Suprapubic skin (tissue), 4 donors: ENCODE measurements around the gene RARB. TPM values are rescaled to one million over a fixed set of nuclear protein-coding genes. Genes with fewer than 3 reads are reported as not detected.

Experiments
- DNase-seq, 2 donors: peaks; one replicate each; pipeline ENCODE4 v3.0.0-alpha.2; 2019; ENCODE audit warnings: low spot score in 2 of 2
- H3K27ac ChIP-seq: fragments of 200-600 bp; sonication (generic); one replicate; pipeline ENCODE4 v1.5.1; 2019
- H3K27me3 ChIP-seq: fragments of 200-600 bp; sonication (generic); one replicate; pipeline ENCODE4 v1.5.1; 2019
- H3K36me3 ChIP-seq: fragments of 200-600 bp; sonication (generic); one replicate; pipeline ENCODE4 v1.5.1; 2019
- H3K4me1 ChIP-seq: fragments of 200-600 bp; sonication (generic); one replicate; pipeline ENCODE4 v1.5.1; 2019
- H3K4me3 ChIP-seq: fragments of 200-600 bp; sonication (generic); one replicate; pipeline ENCODE4 v1.5.1; 2019; ENCODE audit warnings: mild to moderate bottlenecking
- H3K9me3 ChIP-seq: fragments of 200-600 bp; sonication (generic); one replicate; pipeline ENCODE4 v1.5.1; 2019
- CTCF ChIP-seq, 2 donors: fragments of 200-600 bp in 1 of 2; fragments of 450-650 bp in 1 of 2; sonication (generic) in 1 of 2; IDR thresholded peaks; one replicate each; pipeline ENCODE4 v1.5.1; 2016 to 2019; ENCODE audit warnings: antibody characterized with exemption in 2 of 2, mild to moderate bottlenecking in 1 of 2, moderate library complexity in 1 of 2
- EP300 ChIP-seq: sonication (generic); formaldehyde crosslinking; IDR thresholded peaks from one replicate; pipeline ENCODE4 v1.6.1; 2017; ENCODE audit warnings: antibody characterized with exemption
- POLR2A ChIP-seq, 2 donors: fragments of 450-650 bp; IDR thresholded peaks; one replicate each; pipeline ENCODE4 v1.6.1; 2017; ENCODE audit warnings: antibody characterized with exemption in 2 of 2, mild to moderate bottlenecking in 2 of 2, moderate library complexity in 2 of 2
- POLR2AphosphoS5 ChIP-seq, 3 donors: sonication (generic); formaldehyde crosslinking; IDR thresholded peaks; one replicate each; pipeline ENCODE4 v1.6.1; 2017; ENCODE audit warnings: antibody characterized with exemption in 3 of 3
- WGBS: methylation state at CpG from one replicate; pipeline ENCODE4 v1.1.5; 2018; 5-methylcytosine and 5-hydroxymethylcytosine counted together
- total RNA-seq, 4 donors: library from RNA; depleted of rRNA; stranded (reverse); fragments of >200 nt; gene quantifications; one replicate each; pipeline ENCODE4 v1.1.0, GENCODE V29; 2016

RARB gene
- total RNA-seq, 4 donors from 2014 or later = 1.3 to 3.9 (median 1.5) TPM

DNA sequence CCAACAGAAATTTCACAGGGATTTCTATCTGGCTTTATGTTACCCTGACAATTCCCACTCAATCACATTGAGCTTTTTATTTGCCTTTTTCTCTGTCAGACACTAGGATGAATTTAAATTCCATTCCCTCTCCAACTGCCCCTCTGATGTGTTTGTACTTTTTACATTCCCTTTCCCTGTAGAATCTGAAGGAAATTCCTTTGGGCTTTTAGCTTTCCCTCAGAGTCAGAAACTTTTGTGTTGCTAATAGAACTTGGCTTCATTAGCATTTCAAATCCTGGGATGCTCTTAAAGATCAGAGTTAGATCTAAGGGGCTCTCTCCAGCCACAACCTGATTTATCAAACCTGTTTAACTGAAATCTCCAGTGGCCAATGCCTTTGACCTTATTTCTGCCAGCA, 7.9 kb upstream of the RARB start:
- H3K4me1 ChIP-seq = peaks cover 5% of the 10 kb centered on the region
- H3K36me3 ChIP-seq = no peaks in the 10 kb centered on the region
- no peak for TF ChIP-seq EP300
- no peak for TF ChIP-seq CTCF (IDR thresholded peaks at IDR 0.05)
- TF ChIP-seq POLR2AphosphoS5 (IDR thresholded peaks at IDR 0.05) = no peak
- no peak for TF ChIP-seq POLR2A (IDR thresholded peaks at IDR 0.05)
- H3K4me3 ChIP-seq = no peak overlapping the region
- H3K9me3 ChIP-seq = no peaks in the 10 kb centered on the region
- DNase-seq = no peak
- no peaks in the 10 kb centered on the region for H3K27me3 ChIP-seq
- no peak overlapping the region for H3K27ac ChIP-seq

GRCh38 chr3:25420885-25421284, 7.2 kb upstream of the RARB start:
- H3K27ac ChIP-seq = no peak overlapping the region
- TF ChIP-seq CTCF (IDR thresholded peaks at IDR 0.05) (no peak), EP300 (no peak), POLR2A (IDR thresholded peaks at IDR 0.05) (no peak), POLR2AphosphoS5 (IDR thresholded peaks at IDR 0.05) (no peak)

DNA sequence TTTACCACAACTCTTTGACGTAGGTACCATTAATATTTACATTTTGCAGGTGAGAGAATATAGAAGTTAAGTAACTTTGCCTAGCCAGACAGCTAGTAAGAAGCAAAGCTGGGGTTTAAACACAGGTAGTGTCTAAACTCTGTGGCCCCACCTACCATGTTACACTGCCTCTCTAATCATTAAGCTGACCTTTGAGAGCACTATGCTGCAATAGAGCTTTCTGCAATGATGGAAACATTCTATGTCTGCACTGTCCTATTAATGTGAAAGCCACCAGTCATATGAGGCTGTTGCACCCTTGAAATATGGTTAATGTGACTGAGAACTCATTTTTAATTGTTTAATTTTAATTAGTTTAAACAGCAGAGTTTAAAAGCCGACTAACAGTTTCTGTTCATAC, 6.3 kb upstream of the RARB start:
- H3K27ac ChIP-seq = no peak overlapping the region
- no peaks in the 10 kb centered on the region for H3K27me3 ChIP-seq
- no peak overlapping the region for H3K4me3 ChIP-seq
- H3K36me3 ChIP-seq = no peaks in the 10 kb centered on the region
- peaks cover 5% of the 10 kb centered on the region for H3K4me1 ChIP-seq
- no peak for TF ChIP-seq POLR2AphosphoS5 (IDR thresholded peaks at IDR 0.05)
- TF ChIP-seq POLR2A (IDR thresholded peaks at IDR 0.05) = no peak
- TF ChIP-seq CTCF (IDR thresholded peaks at IDR 0.05) = no peak
- TF ChIP-seq EP300 = no peak
- no peak for DNase-seq
- no peaks in the 10 kb centered on the region for H3K9me3 ChIP-seq
- 92% methylated on average over 2 of the region's 2 CpGs for WGBS

More at GRCh38 chr3:25420885-25421284, 7.2 kb upstream of the RARB start:
- no peak overlapping the region for H3K4me3 ChIP-seq
- peaks cover 5% of the 10 kb centered on the region for H3K4me1 ChIP-seq
- no peak for DNase-seq
- H3K36me3 ChIP-seq = no peaks in the 10 kb centered on the region
- no peaks in the 10 kb centered on the region for H3K27me3 ChIP-seq
- H3K9me3 ChIP-seq = no peaks in the 10 kb centered on the region

GRCh38 chr3:25423780-25424588, 4.1 kb upstream of the RARB start:
- DNase-seq = no peak
- 54% methylated on average over 9 of the region's 9 CpGs for WGBS
- H3K27ac ChIP-seq = no peak overlapping the region
- peaks cover 17% of the 10 kb centered on the region for H3K4me1 ChIP-seq
- TF ChIP-seq POLR2AphosphoS5 (IDR thresholded peaks at IDR 0.05) (no peak), EP300 (no peak), POLR2A (IDR thresholded peaks at IDR 0.05) (no peak), CTCF (IDR thresholded peaks at IDR 0.05) (no peak)
- no peaks in the 10 kb centered on the region for H3K36me3 ChIP-seq
- no peak overlapping the region for H3K4me3 ChIP-seq
- H3K9me3 ChIP-seq = no peaks in the 10 kb centered on the region
- H3K27me3 ChIP-seq = no peaks in the 10 kb centered on the region

- Histone ChIP-seq H3K36me3 (no peaks in the 10 kb centered on the region), H3K4me1 (peaks cover 17% of the 10 kb centered on the region), H3K9me3 (no peaks in the 10 kb centered on the region), H3K4me3 (no peak overlapping the region), H3K27ac (no peak overlapping the region), H3K27me3 (no peaks in the 10 kb centered on the region)
- 57% methylated on average over 5 of the region's 5 CpGs for WGBS
- TF ChIP-seq POLR2A (IDR thresholded peaks at IDR 0.05) = no peak
- no peak for TF ChIP-seq EP300
- no peak for TF ChIP-seq CTCF (IDR thresholded peaks at IDR 0.05)
- no peak for TF ChIP-seq POLR2AphosphoS5 (IDR thresholded peaks at IDR 0.05)
- DNase-seq = no peak
Observed at GRCh38 chr3:25424614-25425013, 3.4 kb upstream of the RARB start.
